ENCODE data around the gene ABHD13. TPM values are rescaled to one million over a fixed set of nuclear protein-coding genes. Genes with fewer than 3 reads are reported as not detected.
"Not testable (repeated sequence)": the region's sequence is repeated elsewhere in the genome, so short reads cannot be mapped to it uniquely, and the experiment has no call there.

Gene ABHD13
- total RNA-seq, 1 experiment from 2014 or later: 10.8 TPM

GRCh38 chr13:108223687-108224503 is 5.7 kb downstream of the ABHD13 start:
- no peak for DNase-seq (ENCODE audit: extremely low read depth, low read depth)

- DNase-seq (ENCODE audit: extremely low read depth, low read depth): no peak
Observed at GRCh38 chr13:108225440-108225839, 7.2 kb downstream of the ABHD13 start.

- DNase-seq (ENCODE audit: extremely low read depth, low read depth): no peak
Observed at GRCh38 chr13:108226184-108226583, 8.0 kb downstream of the ABHD13 start.

GRCh38 chr13:108227651-108228272 is 9.6 kb downstream of the ABHD13 start:
- DNase-seq (ENCODE audit: extremely low read depth, low read depth): no peak

- no peak for DNase-seq (ENCODE audit: extremely low read depth, low read depth)
Observed at GRCh38 chr13:108230377-108230776, 12.2 kb downstream of the ABHD13 start.

GRCh38 chr13:108249150-108249549 is 31.0 kb downstream of the ABHD13 start:
- no peak for DNase-seq (ENCODE audit: extremely low read depth, low read depth)

GRCh38 chr13:108257248-108257647 is 39.1 kb downstream of the ABHD13 start:
- no peak for DNase-seq (ENCODE audit: extremely low read depth, low read depth)

- DNase-seq (ENCODE audit: extremely low read depth, low read depth): no peak
Observed at GRCh38 chr13:108263621-108264355, 45.6 kb downstream of the ABHD13 start.

GRCh38 chr13:108266321-108266990 is 48.3 kb downstream of the ABHD13 start:
- no peak for DNase-seq (ENCODE audit: extremely low read depth, low read depth)

- DNase-seq (ENCODE audit: extremely low read depth, low read depth): no peak
Observed at GRCh38 chr13:108267347-108267746, 49.2 kb downstream of the ABHD13 start.

GRCh38 chr13:108267855-108268254 is 49.7 kb downstream of the ABHD13 start:
- DNase-seq (ENCODE audit: extremely low read depth, low read depth): not testable (repeated sequence)

GRCh38 chr13:108268466-108269112 is 50.4 kb downstream of the ABHD13 start:
- no peak for DNase-seq (ENCODE audit: extremely low read depth, low read depth)

- DNase-seq (ENCODE audit: extremely low read depth, low read depth): no peak
Observed at GRCh38 chr13:108269601-108270328, 51.6 kb downstream of the ABHD13 start, which contains the start of gene TNFSF13B. Gene TNFSF13B (plus strand): TSS chr13:108269718. CDS start chr13:108269896, 178 bp downstream.

- no peak for DNase-seq (ENCODE audit: extremely low read depth, low read depth)
Observed at GRCh38 chr13:108270442-108270841, 52.2 kb downstream of the ABHD13 start.

- no peak for DNase-seq (ENCODE audit: extremely low read depth, low read depth)
Observed at GRCh38 chr13:108272333-108272732, 54.1 kb downstream of the ABHD13 start.

- DNase-seq (ENCODE audit: extremely low read depth, low read depth): no peak
Observed at GRCh38 chr13:108273429-108274118, 55.4 kb downstream of the ABHD13 start.

GRCh38 chr13:108274718-108275117 is 56.5 kb downstream of the ABHD13 start:
- no peak for DNase-seq (ENCODE audit: extremely low read depth, low read depth)

- DNase-seq (ENCODE audit: extremely low read depth, low read depth): no peak
Observed at GRCh38 chr13:108276060-108276459, 57.9 kb downstream of the ABHD13 start.

- no peak for DNase-seq (ENCODE audit: extremely low read depth, low read depth)
Observed at GRCh38 chr13:108278466-108278865, 60.3 kb downstream of the ABHD13 start.

Data from NCI-H460 (cell line).